Stimulated activated CD8-positive, alpha-beta memory T cell treated with anti-CD3 and anti-CD28 coated beads, Interleukin-15, amount 100 ng/mL, for 48 hours (primary cell): ENCODE measurements around the gene TMEM245.

ENCODE experiments used
- DNase-seq, 2 donors: peaks; one replicate each; pipeline ENCODE4 v3.0.0-alpha.2; 2020; ENCODE audit warnings: low read depth in 2 of 2

TMEM245 gene

GRCh38 chr9:109119439-109120203, at the start of gene TMEM245:
Gene TMEM245 (minus strand): TSS chr9:109119947. CDS start chr9:109119913, 34 bp downstream.
- DNase-seq, result peak; percentile 90 to 93

GRCh38 chr9:109168170-109168569, 48.4 kb upstream of the TMEM245 start:
- DNase-seq, result no peak

DNA sequence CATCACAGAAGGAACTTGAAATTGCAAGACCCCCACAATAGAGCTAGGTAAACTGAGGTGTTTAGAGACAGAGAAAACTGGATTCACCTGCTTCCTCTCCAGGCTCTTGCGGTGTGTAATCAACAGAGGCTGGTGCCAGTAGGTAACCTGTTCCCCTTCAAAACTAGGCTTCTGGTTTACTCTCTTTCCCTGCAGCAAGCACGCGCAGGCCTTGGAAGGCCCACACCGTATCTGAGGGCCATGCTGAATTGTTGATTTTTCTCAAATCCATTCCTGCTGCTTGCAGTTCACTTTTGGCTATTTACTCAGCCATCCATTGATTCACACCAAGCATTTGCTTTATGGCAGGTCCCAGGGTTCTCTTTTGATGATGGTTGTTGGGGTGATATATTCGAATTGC, 48.0 kb upstream of the TMEM245 start:
- no peak for DNase-seq

DNA sequence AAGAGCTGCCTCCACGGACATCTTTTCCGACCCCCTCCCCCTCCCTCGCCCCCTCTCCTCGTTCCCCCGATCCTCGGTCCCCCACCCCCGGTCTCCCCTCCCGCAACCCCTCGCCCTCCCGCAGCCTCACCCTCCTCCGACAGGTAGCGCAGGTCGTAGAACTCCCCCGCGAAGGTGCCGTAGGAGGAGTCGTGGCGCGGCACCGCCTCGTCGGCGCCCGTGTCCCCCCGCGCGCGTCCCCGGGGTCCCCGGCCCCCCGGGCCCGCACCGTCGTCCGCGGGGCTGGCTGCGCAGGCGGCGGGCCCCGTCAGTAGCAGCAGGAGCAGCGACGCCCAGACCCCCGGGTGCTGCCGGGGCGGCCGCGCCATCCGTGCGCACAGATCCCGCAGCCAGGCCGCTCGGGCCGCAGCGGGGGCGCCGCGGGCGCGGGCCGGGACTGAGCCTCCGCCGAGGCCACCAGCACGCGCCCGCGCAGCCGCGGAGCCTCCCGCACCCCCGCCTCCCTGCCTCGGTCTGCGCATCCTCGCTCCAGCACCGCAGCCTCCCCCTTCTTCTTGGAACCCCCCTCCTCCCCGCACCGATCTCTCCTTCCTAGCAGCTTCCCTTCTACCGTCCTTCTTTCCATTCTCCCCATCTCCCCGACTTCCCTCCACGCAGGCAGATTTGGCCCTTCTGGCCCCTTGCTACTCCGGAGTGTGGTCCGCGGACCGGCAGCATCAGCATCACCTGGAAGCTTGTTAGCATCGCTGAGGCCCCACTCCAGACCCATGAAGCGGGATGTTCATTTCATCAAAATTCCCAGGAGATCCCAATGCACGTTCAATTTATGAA, 47.2 kb upstream of the TMEM245 start, which contains the start of gene FRRS1L:
Gene FRRS1L (minus strand): TSS at position 479 of the 831 bp plus-strand sequence. CDS start 111 bp downstream, at position 368.
- DNase-seq, result no peak

GRCh38 chr9:109166171-109166770, 46.5 kb upstream of the TMEM245 start:
- DNase-seq, result no peak

- no peak for DNase-seq
Observed at GRCh38 chr9:109164042-109164441, 44.3 kb upstream of the TMEM245 start.

DNA sequence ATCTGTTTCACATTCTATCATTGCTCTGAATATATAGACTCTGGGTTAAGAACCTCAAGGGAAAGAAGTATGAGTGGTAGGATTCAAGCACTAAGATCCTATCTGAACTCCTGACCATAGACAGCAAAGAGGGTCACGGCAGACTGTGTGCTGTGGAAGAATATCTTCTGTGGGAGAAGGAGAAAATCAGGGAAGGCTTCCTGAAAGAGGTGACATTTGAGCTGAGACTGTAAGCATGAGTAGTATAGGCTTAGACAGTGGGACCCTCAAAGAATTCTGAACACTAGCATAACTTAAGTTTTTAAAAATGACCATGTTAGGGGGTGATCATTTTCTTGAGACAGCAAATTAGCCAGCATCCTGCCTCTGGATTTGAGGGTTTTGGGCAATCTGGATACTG, 43.4 kb upstream of the TMEM245 start:
- no peak for DNase-seq

DNA sequence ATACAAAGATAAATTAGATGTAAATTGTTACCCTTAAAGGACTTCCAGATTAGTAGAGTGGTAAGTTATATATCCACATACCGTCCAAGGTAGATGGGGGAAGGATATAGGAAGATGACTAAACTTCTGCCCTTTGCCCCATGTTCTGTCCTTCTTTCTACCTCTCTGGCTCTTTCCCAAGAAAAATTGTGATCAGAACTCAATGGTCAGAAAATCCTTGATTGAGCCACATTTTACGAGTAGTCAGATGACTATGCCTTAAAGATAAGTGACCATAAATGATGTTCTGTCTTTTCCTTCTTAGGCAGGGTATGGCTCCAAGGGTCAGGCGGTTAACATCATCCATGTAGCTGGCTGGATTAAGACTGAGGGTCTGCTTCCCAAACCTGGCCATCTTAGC, 42.9 kb upstream of the TMEM245 start:
- no peak for DNase-seq

DNA sequence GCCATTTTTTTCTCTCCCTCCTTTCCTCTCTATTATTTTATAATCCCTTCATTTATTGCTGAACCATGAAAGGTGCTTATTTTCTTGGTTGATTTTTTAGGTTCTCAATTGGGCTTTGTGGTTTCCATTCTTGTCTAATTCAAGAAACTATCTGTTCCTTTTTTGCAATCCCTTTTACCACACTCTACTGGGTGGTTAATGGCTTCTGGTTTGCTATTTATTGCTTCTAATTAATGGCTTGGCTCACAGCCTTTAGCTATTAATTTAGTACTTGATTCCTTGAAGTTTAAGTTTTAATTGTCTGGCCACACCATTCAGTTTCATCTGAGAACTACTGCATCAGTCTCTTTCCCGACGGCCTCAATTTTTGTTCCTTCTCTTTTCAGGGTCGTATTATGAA, 41.7 kb upstream of the TMEM245 start:
- DNase-seq, result no peak

- no peak for DNase-seq
Observed at GRCh38 chr9:109159583-109159982, 39.8 kb upstream of the TMEM245 start.

DNA sequence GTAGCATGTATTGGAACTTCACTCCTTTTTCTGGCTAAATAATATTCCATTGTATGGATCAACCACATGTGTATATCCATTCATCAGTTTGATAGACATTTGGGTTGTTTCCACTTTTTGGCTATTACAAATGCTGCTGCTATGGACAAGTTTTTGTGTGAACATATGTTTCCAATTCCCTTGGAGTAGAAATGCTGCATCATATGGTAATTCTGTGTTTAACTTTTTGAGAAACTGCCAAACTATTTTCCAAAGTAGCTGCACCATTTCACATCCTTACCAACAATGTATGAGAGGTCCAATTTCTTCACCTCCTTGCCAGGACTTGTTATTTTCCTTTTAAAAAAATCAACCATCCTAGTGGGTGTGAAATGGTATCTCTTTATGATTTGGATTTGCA, 38.9 kb upstream of the TMEM245 start:
- DNase-seq, result no peak

- DNase-seq, result no peak
Observed at GRCh38 chr9:109156708-109157107, 37.0 kb upstream of the TMEM245 start.

- no peak for DNase-seq
Observed at GRCh38 chr9:109150925-109151545, 31.3 kb upstream of the TMEM245 start.

DNA sequence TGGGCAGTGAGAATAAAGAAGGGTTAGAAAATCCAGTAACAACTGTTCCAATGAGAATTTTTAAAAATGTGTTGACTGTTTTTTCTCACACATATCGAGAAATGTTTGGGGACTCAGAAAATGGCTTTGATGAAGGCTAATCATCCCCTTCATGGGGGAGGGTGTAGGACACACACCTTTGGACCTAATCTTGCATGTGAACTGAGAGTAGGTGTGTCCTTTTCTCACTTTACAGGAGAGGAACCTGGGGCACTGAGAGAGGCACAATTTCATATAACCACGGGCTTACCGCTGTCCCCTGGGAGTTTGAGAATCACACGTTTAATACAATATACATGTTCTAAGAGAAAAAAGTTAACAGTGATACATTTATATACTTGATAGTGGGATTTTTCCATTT, 30.0 kb upstream of the TMEM245 start:
- DNase-seq, result no peak

GRCh38 chr9:109149089-109149488, 29.3 kb upstream of the TMEM245 start:
- DNase-seq, result no peak

GRCh38 chr9:109145051-109145450, 25.3 kb upstream of the TMEM245 start:
- no peak for DNase-seq

GRCh38 chr9:109143881-109144562, 24.3 kb upstream of the TMEM245 start:
- DNase-seq, result no peak

DNA sequence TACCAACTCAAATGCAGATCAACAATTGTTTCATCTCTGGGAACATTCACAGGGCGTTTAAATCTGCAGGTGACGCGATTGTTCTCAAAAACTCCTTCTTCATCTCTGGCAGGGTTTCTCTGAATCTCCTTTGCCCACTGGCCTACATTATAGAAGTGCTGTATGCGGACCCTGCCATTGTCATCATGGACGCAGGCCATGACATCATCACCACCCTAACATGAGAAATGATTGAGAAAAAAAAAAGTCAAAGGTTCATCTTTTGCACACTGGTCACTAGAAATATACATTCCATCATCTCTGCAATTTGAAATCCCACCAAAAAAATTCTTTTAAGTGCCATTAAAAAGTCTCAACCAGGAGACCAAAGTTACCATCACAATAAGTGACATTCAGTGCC, 21.6 kb upstream of the TMEM245 start:
- no peak for DNase-seq

DNA sequence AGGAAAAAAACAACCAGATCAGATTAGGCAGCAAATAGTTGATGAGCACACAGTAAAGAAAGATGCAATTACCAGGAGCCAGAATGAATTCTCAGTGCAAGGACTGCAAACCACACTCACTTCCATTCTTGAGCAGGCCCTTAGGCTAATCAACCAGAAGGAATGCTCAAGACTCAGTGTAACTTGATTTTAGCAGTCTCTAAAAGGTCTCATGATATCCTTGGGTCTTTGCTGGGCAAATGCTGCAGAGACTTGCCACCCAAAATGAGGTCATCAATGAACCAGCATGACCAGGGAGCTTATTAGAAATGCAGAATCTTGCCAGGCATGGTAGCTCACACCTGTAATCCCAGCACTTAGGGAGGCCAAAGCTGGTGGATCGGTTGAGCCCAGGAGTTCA, 20.1 kb upstream of the TMEM245 start:
- DNase-seq, result no peak

DNA sequence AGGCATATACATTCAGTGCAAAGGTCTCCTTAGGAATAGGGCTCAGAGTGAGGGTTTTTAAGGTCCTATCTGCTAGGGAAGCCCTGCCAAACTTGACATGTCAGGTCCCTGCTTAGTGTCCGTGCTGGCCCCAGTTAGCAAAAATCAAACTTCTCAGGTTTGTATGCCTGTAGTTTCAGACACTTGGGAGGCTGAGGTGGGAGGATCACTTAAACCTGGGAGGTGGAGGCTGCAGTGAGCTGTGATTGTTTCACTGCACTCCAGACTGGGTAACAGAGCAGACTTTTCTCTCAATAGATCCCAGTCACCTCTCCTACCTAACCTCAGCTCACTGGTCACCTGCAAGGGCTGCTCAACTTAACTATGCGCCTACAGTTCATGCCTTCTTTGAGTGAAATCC, 18.7 kb upstream of the TMEM245 start:
- no peak for DNase-seq

DNA sequence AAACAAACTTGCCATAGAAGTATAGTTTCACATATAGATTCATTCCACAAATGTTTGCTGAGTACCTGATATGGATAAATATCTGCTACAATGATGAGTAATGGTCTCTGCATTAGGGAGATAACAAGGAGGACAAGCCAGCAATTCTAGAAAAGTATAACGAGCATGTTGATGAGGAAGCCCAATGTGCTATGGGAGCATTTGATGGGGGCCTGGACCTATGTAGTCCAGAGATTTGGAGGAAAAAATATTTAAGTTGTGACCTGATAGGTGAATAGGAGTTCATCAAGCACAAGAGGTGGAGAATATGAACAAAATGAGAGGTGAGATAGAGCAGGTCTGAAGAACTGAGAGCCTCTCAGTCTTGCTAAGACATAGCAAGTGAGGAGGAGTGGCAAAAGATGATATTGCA, 14.4 kb upstream of the TMEM245 start:
- no peak for DNase-seq

DNA sequence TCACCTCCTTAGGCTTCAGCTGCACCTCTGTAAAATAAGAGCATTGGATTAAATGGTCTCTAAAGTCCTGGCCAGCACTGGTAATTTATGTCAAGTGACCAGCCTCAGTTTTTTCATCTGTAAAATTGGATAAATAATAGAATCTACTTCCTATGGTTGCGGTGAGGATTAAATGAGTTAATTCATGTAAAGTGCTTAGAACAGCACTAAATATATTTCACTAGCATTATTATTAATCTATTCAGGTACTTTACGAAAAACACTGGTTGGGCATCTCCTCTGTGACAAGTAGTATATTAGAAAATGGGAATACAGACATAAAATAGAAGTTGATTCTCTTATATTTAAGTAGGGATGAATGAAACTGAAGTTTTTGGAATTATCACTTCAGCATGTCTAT, 13.8 kb upstream of the TMEM245 start:
- no peak for DNase-seq
